ENCODE measurements around the gene PLA2G2C.

GRCh38 chr1:20207546-20207945, 21.2 kb upstream of the PLA2G2C start:
- TF ChIP-seq ZNF660 (tag by site-specific recombination; IDR thresholded peaks at IDR 0.05) (no peak), CTCF (tag by site-specific recombination; IDR thresholded peaks at IDR 0.05) (no peak), ZBTB17 (tag by site-specific recombination; IDR thresholded peaks at IDR 0.05) (no peak), ZNF239 (tag by site-specific recombination; IDR thresholded peaks at IDR 0.05) (no peak), HOXA7 (CRISPR knock-in tag; IDR thresholded peaks at IDR 0.05; ENCODE audit: borderline replicate concordance) (no peak), ZNF423 (tag by site-specific recombination; IDR thresholded peaks at IDR 0.05) (no peak), ZNF202 (tag by site-specific recombination; IDR thresholded peaks at IDR 0.05; ENCODE audit: borderline replicate concordance) (no peak), ZNF433 (tag by site-specific recombination; IDR thresholded peaks at IDR 0.05; ENCODE audit: low read depth) (no peak), TRIM28 (IDR thresholded peaks at IDR 0.05; ENCODE audit: borderline replicate concordance, low read length) (no peak), ZNF132 (tag by site-specific recombination; IDR thresholded peaks at IDR 0.05; ENCODE audit: borderline replicate concordance) (no peak), ZSCAN18 (tag by site-specific recombination; IDR thresholded peaks at IDR 0.05) (no peak), SCRT1 (tag by site-specific recombination; IDR thresholded peaks at IDR 0.05; ENCODE audit: borderline replicate concordance) (no peak), RBAK (tag by site-specific recombination; IDR thresholded peaks at IDR 0.05) (no peak)
- TF ChIP-seq, protein P1, sequence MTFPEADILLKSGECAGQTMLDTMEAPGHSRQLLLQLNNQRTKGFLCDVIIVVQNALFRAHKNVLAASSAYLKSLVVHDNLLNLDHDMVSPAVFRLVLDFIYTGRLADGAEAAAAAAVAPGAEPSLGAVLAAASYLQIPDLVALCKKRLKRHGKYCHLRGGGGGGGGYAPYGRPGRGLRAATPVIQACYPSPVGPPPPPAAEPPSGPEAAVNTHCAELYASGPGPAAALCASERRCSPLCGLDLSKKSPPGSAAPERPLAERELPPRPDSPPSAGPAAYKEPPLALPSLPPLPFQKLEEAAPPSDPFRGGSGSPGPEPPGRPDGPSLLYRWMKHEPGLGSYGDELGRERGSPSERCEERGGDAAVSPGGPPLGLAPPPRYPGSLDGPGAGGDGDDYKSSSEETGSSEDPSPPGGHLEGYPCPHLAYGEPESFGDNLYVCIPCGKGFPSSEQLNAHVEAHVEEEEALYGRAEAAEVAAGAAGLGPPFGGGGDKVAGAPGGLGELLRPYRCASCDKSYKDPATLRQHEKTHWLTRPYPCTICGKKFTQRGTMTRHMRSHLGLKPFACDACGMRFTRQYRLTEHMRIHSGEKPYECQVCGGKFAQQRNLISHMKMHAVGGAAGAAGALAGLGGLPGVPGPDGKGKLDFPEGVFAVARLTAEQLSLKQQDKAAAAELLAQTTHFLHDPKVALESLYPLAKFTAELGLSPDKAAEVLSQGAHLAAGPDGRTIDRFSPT (tag by site-specific recombination; IDR thresholded peaks at IDR 0.05), result no peak

Measured in HEK293 (cell line).